Tibial nerve (tissue), 4 donors: Measurements from ENCODE around the gene OSBPL5.

Source experiments
- CTCF ChIP-seq, 5 experiments: fragments of 200-600 bp in 3 of 5; fragments of 450-650 bp in 2 of 5; sonication (generic) in 3 of 5; IDR thresholded peaks; one replicate each; pipeline ENCODE4 v1.5.1; 2016 to 2019; ENCODE audit warnings: antibody characterized with exemption in 5 of 5, mild to moderate bottlenecking in 3 of 5, moderate library complexity in 2 of 5
- EP300 ChIP-seq, 2 donors: sonication (generic); formaldehyde crosslinking; IDR thresholded peaks; one replicate each; pipeline ENCODE4 v1.6.1; 2017; ENCODE audit warnings: antibody characterized with exemption in 2 of 2, mild to moderate bottlenecking in 1 of 2
- POLR2A ChIP-seq, 2 donors: fragments of 450-650 bp; IDR thresholded peaks; one replicate each; pipeline ENCODE4 v1.6.1; 2017; ENCODE audit warnings: antibody characterized with exemption in 2 of 2, mild to moderate bottlenecking in 2 of 2, moderate library complexity in 2 of 2

GRCh38 chr11:3060436-3061025 lies 104.6 kb downstream of the OSBPL5 start:
- TF ChIP-seq POLR2A (IDR thresholded peaks at IDR 0.05) (no peak), CTCF (IDR thresholded peaks at IDR 0.05) (no peak), EP300 (IDR thresholded peaks at IDR 0.05) (no peak)
